Measurements from ENCODE around the gene EPHB2. TPM values are rescaled to one million over a fixed set of nuclear protein-coding genes. Genes with fewer than 3 reads are reported as not detected.

Gene EPHB2
- total and polyA plus RNA-seq, 7 donors, result 1.2 to 38.6 (median 3.0) TPM

GRCh38 chr1:22691031-22691753 lies 19.4 kb upstream of the EPHB2 start:
- no peaks in the 10 kb centered on the region for H3K4me1 ChIP-seq
- H3K9me3 ChIP-seq, result no peaks in the 10 kb centered on the region
- no peak for DNase-seq
- no peak for TF ChIP-seq POLR2A (IDR thresholded peaks at IDR 0.05)
- no peak for TF ChIP-seq EP300 (IDR thresholded peaks at IDR 0.05)
- TF ChIP-seq POLR2AphosphoS5 (IDR thresholded peaks at IDR 0.05), result no peak
- TF ChIP-seq CTCF (IDR thresholded peaks at IDR 0.05), result no peak
- intact Hi-C loops (cut with DNase I), result no loop called here
- WGBS, 2 donors, result 76 to 82% methylated on average over 13 of the region's 13 CpGs
- no peak overlapping the region for H3K27ac ChIP-seq
- H3K4me3 ChIP-seq, result no peak overlapping the region
- no peaks in the 10 kb centered on the region for H3K36me3 ChIP-seq
- peaks cover 0 to 14% (median 0%) of the 10 kb centered on the region in 3 donors for H3K27me3 ChIP-seq

GRCh38 chr1:22694172-22694571 lies 16.5 kb upstream of the EPHB2 start:
- 94% methylated on average over 5 of the region's 5 CpGs for WGBS, 2 donors
- intact Hi-C loops (cut with DNase I), result no loop called here
- Histone ChIP-seq H3K27ac (no peak overlapping the region), H3K9me3 (no peaks in the 10 kb centered on the region), H3K36me3 (no peaks in the 10 kb centered on the region), H3K27me3 (peaks cover 0 to 4% (median 0%) of the 10 kb centered on the region in 3 donors), H3K4me1 (no peaks in the 10 kb centered on the region), H3K4me3 (no peak overlapping the region)
- no peak for DNase-seq
- no peak for TF ChIP-seq POLR2AphosphoS5 (IDR thresholded peaks at IDR 0.05)
- TF ChIP-seq EP300 (IDR thresholded peaks at IDR 0.05), result no peak
- TF ChIP-seq POLR2A (IDR thresholded peaks at IDR 0.05), result no peak
- no peak for TF ChIP-seq CTCF (IDR thresholded peaks at IDR 0.05)

GRCh38 chr1:22696610-22697009 lies 14.0 kb upstream of the EPHB2 start:
- DNase-seq, result no peak
- Histone ChIP-seq H3K27ac (no peak overlapping the region), H3K4me1 (no peaks in the 10 kb centered on the region), H3K4me3 (no peak overlapping the region), H3K9me3 (no peaks in the 10 kb centered on the region), H3K27me3 (no peaks in the 10 kb centered on the region), H3K36me3 (no peaks in the 10 kb centered on the region)
- intact Hi-C loops (cut with DNase I), result no loop called here
- WGBS, 2 donors, result 64 to 83% methylated on average over 3 of the region's 3 CpGs
- TF ChIP-seq CTCF (IDR thresholded peaks at IDR 0.05), result no peak
- no peak for TF ChIP-seq EP300 (IDR thresholded peaks at IDR 0.05)
- no peak for TF ChIP-seq POLR2AphosphoS5 (IDR thresholded peaks at IDR 0.05)
- TF ChIP-seq POLR2A (IDR thresholded peaks at IDR 0.05), result no peak

GRCh38 chr1:22697980-22698379 lies 12.7 kb upstream of the EPHB2 start:
- no peaks in the 10 kb centered on the region for H3K36me3 ChIP-seq
- no peak overlapping the region for H3K4me3 ChIP-seq
- no peaks in the 10 kb centered on the region for H3K9me3 ChIP-seq
- no peak for TF ChIP-seq POLR2AphosphoS5 (IDR thresholded peaks at IDR 0.05)
- no peak for TF ChIP-seq CTCF (IDR thresholded peaks at IDR 0.05)
- intact Hi-C loops (cut with DNase I), result no loop called here
- no peaks in the 10 kb centered on the region for H3K4me1 ChIP-seq
- DNase-seq, result no peak
- H3K27me3 ChIP-seq, result no peaks in the 10 kb centered on the region
- H3K27ac ChIP-seq, result no peak overlapping the region
- 16 to 66% methylated on average over 5 of the region's 5 CpGs for WGBS, 2 donors

All from sigmoid colon (tissue), 7 donors.